Left ventricle myocardium inferior (tissue), 1 donor: Measurements from ENCODE around the gene IQCM. TPM values are rescaled to one million over a fixed set of nuclear protein-coding genes. Genes with fewer than 3 reads are reported as not detected.

Source experiments
- DNase-seq: peaks from one replicate; pipeline ENCODE4 v3.0.0-alpha.2; 2020
- H3K27ac ChIP-seq: fragments of 200-600 bp; replicated peaks from 2 replicates; pipeline ENCODE4 v1.8.0; 2021
- H3K27me3 ChIP-seq: fragments of 200-600 bp; 2 replicates; pipeline ENCODE4 v1.8.0; 2021; ENCODE audit warnings: low read depth
- H3K36me3 ChIP-seq: fragments of 200-600 bp; 2 replicates; pipeline ENCODE4 v1.8.0; 2021
- H3K4me1 ChIP-seq: fragments of 200-600 bp; 2 replicates; pipeline ENCODE4 v1.8.0; 2021
- H3K4me3 ChIP-seq: fragments of 200-600 bp; 2 replicates; pipeline ENCODE4 v1.8.0; 2021; ENCODE audit warnings: mild to moderate bottlenecking, moderate library complexity
- H3K9me3 ChIP-seq: fragments of 200-600 bp; replicated peaks from 2 replicates; pipeline ENCODE4 v1.8.0; 2021
- CTCF ChIP-seq: fragments of 200-600 bp; IDR thresholded peaks from 2 replicates; pipeline ENCODE4 v1.8.0; 2021; ENCODE audit warnings: antibody characterized with exemption, mild to moderate bottlenecking, borderline replicate concordance
- intact Hi-C: fragments of 100-400 bp; cut with micrococcal nuclease; formaldehyde crosslinking; loops from one replicate; pipeline ENCODE4 v1.11.0; 2022
- total RNA-seq: library from RNA; stranded (reverse); fragmentation: NEBNext Ultra II Directional; extraction: Animal tissue kit (Norgen Biotek cat#: 25700); gene quantifications from one replicate; pipeline ENCODE4 v1.2.1, GENCODE V29; 2021
- donor health status: DM: no; HTN: yes; CAD: no; lungs with severe emphysema.

The IQCM gene
- total RNA-seq, 1 donor from 2014 or later = not detected

GRCh38 chr4:149723065-149723464 is 92.6 kb downstream of the IQCM start:
- no peak for TF ChIP-seq CTCF
- intact Hi-C loops = no loop called here
- no peak for DNase-seq
- Histone ChIP-seq H3K27ac (no peak overlapping the region), H3K4me1 (no peaks in the 10 kb centered on the region), H3K4me3 (no peak overlapping the region), H3K36me3 (no peaks in the 10 kb centered on the region), H3K27me3 (no peaks in the 10 kb centered on the region), H3K9me3 (peaks cover 7% of the 10 kb centered on the region)

- no peaks in the 10 kb centered on the region for H3K4me1 ChIP-seq
- intact Hi-C loops = no loop called here
- H3K9me3 ChIP-seq = peaks cover 24% of the 10 kb centered on the region
- no peaks in the 10 kb centered on the region for H3K36me3 ChIP-seq
- H3K27ac ChIP-seq = no peak overlapping the region
- no peak overlapping the region for H3K4me3 ChIP-seq
- no peaks in the 10 kb centered on the region for H3K27me3 ChIP-seq
- no peak for DNase-seq
- no peak for TF ChIP-seq CTCF
Measured at GRCh38 chr4:149719806-149720205, 95.8 kb downstream of the IQCM start.

DNA sequence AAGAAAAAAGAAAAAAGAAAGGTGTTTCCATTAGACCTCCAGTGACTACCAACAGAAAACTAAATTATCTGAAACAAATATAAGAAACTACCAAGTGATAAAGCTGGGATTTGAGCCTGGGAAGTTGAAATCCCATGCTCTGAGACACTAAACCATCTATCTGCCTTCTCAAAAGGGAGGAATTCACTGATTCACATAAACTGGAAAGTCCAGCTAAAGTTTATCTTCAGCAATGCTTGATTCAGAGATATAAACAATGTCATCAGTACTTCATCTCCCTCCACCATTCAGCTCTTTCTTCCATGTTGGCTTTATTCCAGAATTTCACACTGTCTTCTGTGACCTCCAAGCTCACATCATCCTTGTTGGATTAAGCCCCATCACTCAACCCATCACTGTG is 96.3 kb downstream of the IQCM start:
- no peaks in the 10 kb centered on the region for H3K36me3 ChIP-seq
- H3K4me3 ChIP-seq = no peak overlapping the region
- DNase-seq = no peak
- no peaks in the 10 kb centered on the region for H3K4me1 ChIP-seq
- no peak for TF ChIP-seq CTCF
- no peak overlapping the region for H3K27ac ChIP-seq
- H3K9me3 ChIP-seq = peaks cover 27% of the 10 kb centered on the region
- intact Hi-C loops = no loop called here
- H3K27me3 ChIP-seq = no peaks in the 10 kb centered on the region

- no peak for TF ChIP-seq CTCF
- intact Hi-C loops = no loop called here
- DNase-seq = no peak
- H3K9me3 ChIP-seq = peaks cover 27% of the 10 kb centered on the region
- H3K4me1 ChIP-seq = no peaks in the 10 kb centered on the region
- no peaks in the 10 kb centered on the region for H3K27me3 ChIP-seq
- H3K27ac ChIP-seq = no peak overlapping the region
- H3K36me3 ChIP-seq = no peaks in the 10 kb centered on the region
- no peak overlapping the region for H3K4me3 ChIP-seq
Measured at GRCh38 chr4:149718500-149718899, 97.1 kb downstream of the IQCM start.

- intact Hi-C loops = no loop called here
- Histone ChIP-seq H3K9me3 (peaks cover 20% of the 10 kb centered on the region), H3K4me1 (peaks cover 7% of the 10 kb centered on the region), H3K27ac (no peak overlapping the region), H3K36me3 (no peaks in the 10 kb centered on the region), H3K27me3 (no peaks in the 10 kb centered on the region), H3K4me3 (no peak overlapping the region)
- no peak for DNase-seq
- no peak for TF ChIP-seq CTCF
Measured at GRCh38 chr4:149716728-149717127, 98.9 kb downstream of the IQCM start.
